HFF-Myc (cell line): ENCODE data around the gene LRMDA.

Experiments used
- DNase-seq: peaks from one replicate; pipeline ENCODE4 v3.0.0-alpha.2; 2011; ENCODE audit warnings: low read depth; ENCODE audit errors: extremely low read depth
- H3K4me3 ChIP-seq: replicated peaks from 2 replicates; pipeline ENCODE4 v1.5.1; 2011; ENCODE audit warnings: low read depth, mild to moderate bottlenecking, control low read depth, low read length
- CTCF ChIP-seq: IDR thresholded peaks from 2 replicates; pipeline ENCODE4 v1.5.1; 2012; ENCODE audit warnings: mild to moderate bottlenecking, low read depth, low read length, control low read depth; ENCODE audit errors: missing control alignments

Gene LRMDA

GRCh38 chr10:76420725-76421124 is 989.3 kb downstream of the LRMDA start:
- TF ChIP-seq CTCF = no peak
- H3K4me3 ChIP-seq = no peak overlapping the region
- DNase-seq = no peak

DNA sequence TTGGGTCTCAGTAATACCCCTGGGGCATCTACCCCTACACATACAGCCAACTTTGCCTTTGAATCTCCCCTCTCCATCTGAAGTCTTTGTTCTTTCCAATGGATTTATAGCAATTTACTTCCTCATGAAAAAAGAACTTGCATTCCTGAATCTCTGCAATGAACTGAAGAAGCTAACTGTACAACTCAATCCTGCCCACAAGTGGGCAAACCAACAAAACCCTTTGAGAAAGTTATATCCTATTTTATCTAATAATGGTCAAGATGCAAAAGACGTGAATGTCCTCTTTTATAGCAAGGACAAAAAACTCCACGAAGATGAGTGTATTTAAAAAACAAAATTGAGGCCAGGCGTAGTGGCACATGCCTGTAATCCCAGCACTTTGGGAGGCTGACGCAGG is 991.3 kb downstream of the LRMDA start:
- TF ChIP-seq CTCF = no peak
- no peak for DNase-seq
- H3K4me3 ChIP-seq = no peak overlapping the region

- TF ChIP-seq CTCF = no peak
- H3K4me3 ChIP-seq = no peak overlapping the region
- peak; percentile 85 for DNase-seq
Observed at GRCh38 chr10:76428551-76429367, 997.3 kb downstream of the LRMDA start.

DNA sequence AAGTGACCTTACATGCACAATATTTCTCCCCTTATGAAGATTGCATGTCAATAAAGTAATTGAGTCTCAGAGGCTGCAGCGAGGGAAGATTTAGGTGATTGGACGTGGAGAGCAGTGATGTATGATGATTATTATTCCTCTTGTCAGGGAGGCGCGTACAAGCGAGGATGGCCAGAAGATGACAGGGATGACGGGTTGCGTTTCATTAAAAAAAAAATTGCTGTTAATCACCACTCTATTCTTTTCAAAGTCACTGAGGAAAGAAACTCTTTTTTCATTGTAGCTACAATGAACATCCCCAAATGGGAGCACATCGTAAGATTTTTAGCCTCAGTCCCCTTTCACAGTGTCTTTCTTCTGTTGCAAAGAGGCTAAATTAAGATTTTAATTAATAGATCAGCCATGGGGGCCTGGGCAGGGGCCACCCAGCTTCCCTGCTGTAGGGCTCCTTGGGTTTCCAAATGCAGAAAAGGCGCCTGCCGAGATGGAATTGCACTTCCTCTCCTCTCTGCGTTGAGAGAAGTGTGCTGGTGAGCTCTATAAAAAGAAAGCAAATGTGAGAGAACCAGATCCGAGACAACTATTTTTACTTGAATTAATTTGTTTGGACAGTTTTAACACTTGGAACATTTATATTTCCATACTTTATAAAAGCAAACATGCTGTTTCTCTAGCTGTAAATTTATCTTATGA is 998.1 kb downstream of the LRMDA start:
- H3K4me3 ChIP-seq = no peak overlapping the region
- no peak for DNase-seq
- no peak for TF ChIP-seq CTCF

- TF ChIP-seq CTCF = no peak
- no peak for DNase-seq
- H3K4me3 ChIP-seq = no peak overlapping the region
Observed at GRCh38 chr10:76430061-76430645, 998.7 kb downstream of the LRMDA start.

GRCh38 chr10:76432016-76433012 is 1000.9 kb downstream of the LRMDA start:
- peak; percentile 66 for DNase-seq
- H3K4me3 ChIP-seq = no peak overlapping the region
- TF ChIP-seq CTCF = no peak
